Fibroblast of mammary gland (primary cell): ENCODE measurements around the gene CCDC150.

Experiments
- DNase-seq: peaks from one replicate; pipeline ENCODE4 v3.0.0-alpha.2; 2010; ENCODE audit warnings: low read depth
- H3K4me3 ChIP-seq: 2 replicates; pipeline ENCODE4 v1.5.1; 2011; ENCODE audit warnings: low read depth, mild to moderate bottlenecking, low read length, moderate library complexity; ENCODE audit not compliant: control insufficient read depth
- CTCF ChIP-seq: conservative IDR thresholded peaks from 2 replicates; pipeline ENCODE4 v1.5.1; 2011; ENCODE audit warnings: low read depth, low read length, inconsistent platforms; ENCODE audit not compliant: control insufficient read depth, insufficient read depth

The CCDC150 gene

GRCh38 chr2:196639180-196640030 lies at the start of gene CCDC150:
TSS of gene CCDC150 (plus strand) at chr2:196639715. CDS start at chr2:196639767, 52 bp downstream.
- H3K4me3 ChIP-seq = peak within 1 kb of the TSS; percentile 61
- DNase-seq = peak; percentile 90

GRCh38 chr2:196590286-196590685 lies 49.2 kb upstream of the CCDC150 start:
- no peak overlapping the region for H3K4me3 ChIP-seq
- no peak for TF ChIP-seq CTCF
- no peak for DNase-seq

More at GRCh38 chr2:196639180-196640030, at the start of gene CCDC150:
- TF ChIP-seq CTCF = peak; percentile 21

GRCh38 chr2:196591004-196591403 lies 48.5 kb upstream of the CCDC150 start:
- no peak for DNase-seq
- TF ChIP-seq CTCF = no peak
- no peak overlapping the region for H3K4me3 ChIP-seq

GRCh38 chr2:196591621-196592022 lies 47.9 kb upstream of the CCDC150 start:
- DNase-seq = no peak
- no peak overlapping the region for H3K4me3 ChIP-seq

GRCh38 chr2:196592331-196592910 lies 47.1 kb upstream of the CCDC150 start:
- peak overlapping the region; percentile 52 for H3K4me3 ChIP-seq
- TF ChIP-seq CTCF = no peak
- peak; percentile 33 for DNase-seq

More at GRCh38 chr2:196591621-196592022, 47.9 kb upstream of the CCDC150 start:
- no peak for TF ChIP-seq CTCF

- DNase-seq = peak; percentile 37
- peak within 1 kb of the TSS; percentile 54 for H3K4me3 ChIP-seq
- no peak for TF ChIP-seq CTCF
Measured at GRCh38 chr2:196592911-196593881, 46.3 kb upstream of the CCDC150 start, which contains the start of gene HECW2. TSS of gene HECW2 (minus strand) at chr2:196593554.
